MM.1S (cell line): Measurements from ENCODE around the gene FAM90A26.

ENCODE experiments used
- EZH2 ChIP-seq: fragments of 300-600 bp; sonication (generic); optimal IDR thresholded peaks from 2 replicates; pipeline ENCODE3; 2017; ENCODE audit warnings: low read depth, mild to moderate bottlenecking, antibody characterized with exemption, low read length, mixed read lengths
- TF ChIP-seq, protein P1 (sequence below): fragments of 300-600 bp; sonication (generic); IDR thresholded peaks from 2 replicates; pipeline ENCODE4 v1.5.1; 2016; ENCODE audit warnings: antibody characterized with exemption, low read length, mixed read lengths

DNA sequence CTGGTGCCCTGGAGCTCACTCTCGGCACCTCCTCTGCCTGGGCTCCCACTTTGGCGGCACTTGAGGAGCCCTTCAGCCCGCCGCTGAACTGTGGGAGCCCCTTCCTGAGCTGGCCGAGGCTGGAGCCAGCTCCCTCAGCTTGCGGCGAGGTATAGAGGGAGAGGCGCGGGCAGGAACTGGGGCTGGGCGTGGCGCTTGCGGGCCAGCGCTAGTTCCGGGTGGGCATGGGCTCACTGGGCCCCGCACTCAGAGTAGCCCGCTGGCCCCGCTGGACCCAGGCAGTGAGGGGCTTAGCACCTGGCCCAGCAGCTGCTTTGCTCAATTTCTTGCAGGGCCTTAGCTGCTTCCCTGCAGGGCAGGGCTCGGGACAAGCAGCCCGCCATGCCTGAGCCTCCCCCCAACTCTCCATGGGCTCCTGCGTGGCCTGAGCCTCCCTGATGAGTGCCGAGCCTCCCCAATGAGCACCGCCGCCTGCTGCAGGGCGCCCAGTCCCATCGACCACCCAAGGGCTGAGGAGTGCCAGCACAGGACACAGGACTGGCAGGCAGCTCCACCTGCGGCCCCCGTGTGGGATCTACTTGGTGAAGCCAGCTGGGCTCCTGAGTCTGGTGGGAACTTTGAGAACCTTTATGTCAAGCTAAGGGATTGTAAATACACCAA, 26.7 kb upstream of the FAM90A26 start:
- TF ChIP-seq, protein P1, sequence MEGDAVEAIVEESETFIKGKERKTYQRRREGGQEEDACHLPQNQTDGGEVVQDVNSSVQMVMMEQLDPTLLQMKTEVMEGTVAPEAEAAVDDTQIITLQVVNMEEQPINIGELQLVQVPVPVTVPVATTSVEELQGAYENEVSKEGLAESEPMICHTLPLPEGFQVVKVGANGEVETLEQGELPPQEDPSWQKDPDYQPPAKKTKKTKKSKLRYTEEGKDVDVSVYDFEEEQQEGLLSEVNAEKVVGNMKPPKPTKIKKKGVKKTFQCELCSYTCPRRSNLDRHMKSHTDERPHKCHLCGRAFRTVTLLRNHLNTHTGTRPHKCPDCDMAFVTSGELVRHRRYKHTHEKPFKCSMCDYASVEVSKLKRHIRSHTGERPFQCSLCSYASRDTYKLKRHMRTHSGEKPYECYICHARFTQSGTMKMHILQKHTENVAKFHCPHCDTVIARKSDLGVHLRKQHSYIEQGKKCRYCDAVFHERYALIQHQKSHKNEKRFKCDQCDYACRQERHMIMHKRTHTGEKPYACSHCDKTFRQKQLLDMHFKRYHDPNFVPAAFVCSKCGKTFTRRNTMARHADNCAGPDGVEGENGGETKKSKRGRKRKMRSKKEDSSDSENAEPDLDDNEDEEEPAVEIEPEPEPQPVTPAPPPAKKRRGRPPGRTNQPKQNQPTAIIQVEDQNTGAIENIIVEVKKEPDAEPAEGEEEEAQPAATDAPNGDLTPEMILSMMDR: no peak
- no peak for TF ChIP-seq EZH2
